ENCODE results near the gene KIF21A.

Gene KIF21A

DNA sequence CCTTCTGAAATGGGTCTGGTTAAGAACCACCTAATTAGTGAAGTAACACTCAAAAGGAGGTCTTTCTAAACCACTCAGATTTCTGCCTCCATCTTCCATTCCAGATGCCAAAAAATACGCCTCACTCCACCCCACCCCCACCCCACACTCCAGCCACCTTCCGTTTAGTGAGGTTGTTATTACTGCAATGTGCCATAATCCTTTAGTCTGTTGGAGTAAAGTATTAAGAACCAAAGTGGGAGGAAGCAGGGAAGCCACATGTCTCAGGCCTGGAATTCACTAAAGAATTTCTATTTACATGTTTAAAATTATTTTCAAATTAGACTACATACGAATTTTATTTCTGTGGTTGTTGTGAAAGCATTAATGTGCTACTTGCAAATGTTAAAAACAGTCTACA, 7.4 kb downstream of the KIF21A start:
- no peak for DNase-seq

DNA sequence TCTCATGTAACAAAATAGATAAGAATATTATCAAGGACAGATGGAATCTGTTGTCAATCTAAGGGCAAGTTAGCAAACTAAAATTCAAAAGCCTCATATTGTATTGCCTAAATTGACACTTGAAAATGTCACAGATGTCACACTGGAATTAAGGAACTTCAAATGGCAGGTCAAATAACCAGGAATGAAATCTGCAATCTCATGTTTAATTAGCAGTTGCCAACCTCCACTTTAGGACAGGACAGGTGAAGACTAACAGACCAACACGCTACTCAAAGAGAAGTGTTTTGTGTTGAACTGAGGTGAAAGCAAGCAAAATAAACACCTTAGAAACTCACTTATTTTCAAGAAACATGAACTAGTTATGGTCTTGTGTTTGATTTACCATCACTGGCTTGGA, 11.1 kb downstream of the KIF21A start:
- no peak for DNase-seq

DNA sequence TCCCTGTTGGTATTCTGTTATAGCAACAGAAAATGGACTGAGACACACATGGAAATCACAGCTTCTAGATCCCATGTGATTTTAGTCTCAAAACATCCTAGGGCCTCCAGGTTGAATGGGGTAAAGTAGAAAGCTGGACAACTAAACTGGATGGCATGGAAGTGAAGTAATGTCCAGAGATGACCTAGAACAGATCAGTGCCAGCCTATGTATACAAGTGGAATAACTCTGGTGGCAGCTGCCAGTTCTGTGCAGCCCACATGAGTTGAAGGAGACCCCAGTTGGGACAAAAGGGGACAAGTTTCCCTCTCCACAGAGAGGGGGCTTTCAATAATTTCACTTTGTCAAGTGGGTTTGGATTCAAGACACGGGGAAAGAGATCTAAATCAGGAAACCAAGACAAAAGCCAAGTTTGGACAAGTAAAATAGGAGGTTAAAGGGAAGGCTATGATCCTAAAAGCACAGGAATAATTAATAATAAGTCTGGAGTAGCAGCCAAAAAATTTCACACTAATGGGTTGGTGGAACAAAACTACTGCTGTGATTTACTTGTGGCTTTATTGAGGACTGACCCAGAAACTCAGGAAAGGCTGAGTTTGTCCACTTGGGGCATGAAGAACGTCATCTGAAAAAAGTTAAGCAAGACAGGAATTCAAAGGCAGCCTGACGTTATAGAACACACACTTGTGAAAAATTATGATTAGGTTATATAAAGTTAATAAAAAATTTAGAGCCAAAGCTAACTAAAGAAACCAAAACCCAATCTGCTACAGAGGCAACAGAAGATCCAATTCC, 11.7 kb downstream of the KIF21A start:
- DNase-seq: no peak

DNA sequence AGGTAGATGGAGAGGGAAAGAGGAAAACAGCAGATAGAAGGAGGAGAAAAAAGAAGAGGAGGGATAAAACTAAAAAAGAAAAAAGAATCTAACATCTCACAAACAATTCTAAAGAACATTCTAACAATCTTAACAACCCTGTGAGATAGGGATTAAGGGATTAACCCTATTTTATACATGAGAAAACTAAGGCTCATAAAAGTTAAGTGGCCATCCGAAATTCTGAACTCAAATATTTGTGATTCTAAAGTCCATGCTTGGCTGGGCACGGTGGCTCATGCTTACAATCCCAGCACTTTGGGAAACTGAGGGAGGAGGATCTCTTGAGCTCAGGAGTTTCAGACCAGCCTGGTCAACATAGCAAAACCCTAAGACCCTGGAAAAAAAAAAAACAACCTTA, 13.1 kb downstream of the KIF21A start:
- no peak for DNase-seq

DNA sequence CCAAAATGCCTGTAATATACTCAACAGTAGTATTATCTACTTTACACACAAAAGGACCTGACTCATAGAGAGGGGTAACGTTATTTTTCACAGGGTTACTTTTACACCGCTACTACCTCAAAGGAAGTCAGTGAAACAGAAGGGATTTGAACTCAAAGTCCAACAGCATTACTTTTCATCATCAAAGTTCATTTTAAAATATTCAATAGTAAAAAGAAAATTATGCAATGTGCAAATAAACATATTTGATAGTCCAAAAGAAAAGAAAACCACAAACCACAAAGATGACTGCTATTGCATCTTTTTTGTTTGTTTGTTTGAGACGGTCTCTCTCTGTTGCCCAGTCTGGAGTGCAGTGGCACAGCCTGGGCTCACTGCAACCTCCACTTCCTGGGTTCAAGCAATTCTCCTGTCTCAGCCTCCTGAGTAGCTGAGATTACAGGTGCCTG, 15.5 kb downstream of the KIF21A start:
- no peak for DNase-seq

DNA sequence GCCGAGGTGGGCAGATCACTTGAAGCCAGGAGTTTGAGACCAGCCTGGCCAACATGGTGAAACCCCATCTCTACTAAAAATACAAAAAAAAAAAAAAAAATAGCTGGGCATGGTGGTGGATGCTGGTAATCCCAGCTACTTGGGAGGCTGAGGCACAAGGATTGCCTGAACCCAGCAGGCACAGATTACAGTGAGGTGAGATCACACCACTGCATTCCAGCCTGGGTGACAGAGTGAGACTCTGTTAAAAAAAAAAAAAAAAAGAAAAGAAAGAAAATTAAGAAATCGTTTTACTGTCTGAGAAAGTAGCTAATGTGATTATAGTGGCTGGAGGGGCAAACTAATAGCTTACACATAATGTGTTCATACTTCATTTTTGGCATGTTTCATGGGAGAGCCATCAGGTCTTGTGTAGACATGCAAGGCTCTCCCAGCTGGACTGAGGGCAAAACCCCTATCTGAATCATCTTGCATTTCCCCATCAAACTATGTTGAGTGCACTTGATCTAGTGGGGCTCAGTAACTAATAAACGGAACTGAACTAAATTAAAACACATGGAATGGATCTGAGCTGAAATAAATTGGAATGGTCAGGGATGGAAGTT, 16.2 kb downstream of the KIF21A start:
- DNase-seq: no peak

DNA sequence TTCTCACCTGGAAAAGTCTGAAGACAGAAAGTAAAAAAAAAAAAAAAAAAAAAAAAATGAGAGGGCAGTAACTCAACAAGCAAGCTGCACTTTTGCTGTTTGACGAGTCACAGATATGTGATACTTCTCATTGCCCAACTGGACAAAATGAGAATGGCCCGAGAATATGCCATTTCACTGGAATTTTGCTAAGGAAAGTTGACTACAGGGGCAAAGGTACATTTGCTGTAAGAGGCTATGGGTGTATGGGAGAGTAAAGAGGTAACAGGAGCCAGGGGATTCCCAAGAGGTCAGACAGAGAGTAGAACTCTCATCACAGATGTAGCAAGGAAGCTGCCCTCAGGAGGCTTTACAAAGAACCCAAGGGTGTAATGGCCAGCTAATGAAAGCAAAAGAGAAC, 22.9 kb downstream of the KIF21A start:
- DNase-seq: no peak

DNA sequence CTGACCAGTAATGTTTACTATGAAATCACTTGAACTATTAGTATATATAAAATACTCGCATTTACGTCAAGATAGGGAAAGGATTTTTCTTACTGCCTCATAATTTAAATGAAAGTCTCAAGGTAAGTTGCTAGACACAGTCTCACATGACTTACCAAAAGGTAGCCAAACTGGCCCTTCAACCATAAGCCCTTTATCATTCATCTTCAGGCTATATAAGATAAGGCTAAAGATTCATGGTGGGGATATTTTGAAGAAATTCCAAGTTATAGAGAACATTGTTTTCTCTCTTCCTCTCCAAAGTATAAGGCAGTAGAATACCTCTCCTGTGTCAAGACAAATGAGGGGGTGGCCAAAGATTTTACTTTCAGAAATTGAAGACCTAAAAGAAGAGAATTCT, 23.4 kb downstream of the KIF21A start:
- DNase-seq: no peak

DNA sequence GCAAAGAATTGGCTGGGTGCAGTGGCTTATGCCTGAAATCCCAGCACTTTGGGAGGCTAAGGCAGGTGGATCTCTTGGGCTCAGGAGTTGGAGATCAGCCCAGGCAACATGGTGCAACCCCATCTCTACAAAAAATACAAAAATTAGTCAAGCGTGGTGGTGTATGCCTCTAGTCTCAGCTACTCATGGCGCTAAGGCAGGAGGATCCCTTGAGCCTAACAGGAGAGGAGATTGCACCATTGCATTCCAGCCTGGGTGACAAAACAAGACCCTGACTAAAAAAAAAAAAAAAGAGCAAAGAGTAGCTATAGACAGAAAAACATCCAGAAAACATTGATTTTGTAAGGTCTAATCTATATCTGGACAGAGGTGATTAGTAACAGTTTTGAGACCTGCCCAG, 25.0 kb downstream of the KIF21A start:
- no peak for DNase-seq

DNA sequence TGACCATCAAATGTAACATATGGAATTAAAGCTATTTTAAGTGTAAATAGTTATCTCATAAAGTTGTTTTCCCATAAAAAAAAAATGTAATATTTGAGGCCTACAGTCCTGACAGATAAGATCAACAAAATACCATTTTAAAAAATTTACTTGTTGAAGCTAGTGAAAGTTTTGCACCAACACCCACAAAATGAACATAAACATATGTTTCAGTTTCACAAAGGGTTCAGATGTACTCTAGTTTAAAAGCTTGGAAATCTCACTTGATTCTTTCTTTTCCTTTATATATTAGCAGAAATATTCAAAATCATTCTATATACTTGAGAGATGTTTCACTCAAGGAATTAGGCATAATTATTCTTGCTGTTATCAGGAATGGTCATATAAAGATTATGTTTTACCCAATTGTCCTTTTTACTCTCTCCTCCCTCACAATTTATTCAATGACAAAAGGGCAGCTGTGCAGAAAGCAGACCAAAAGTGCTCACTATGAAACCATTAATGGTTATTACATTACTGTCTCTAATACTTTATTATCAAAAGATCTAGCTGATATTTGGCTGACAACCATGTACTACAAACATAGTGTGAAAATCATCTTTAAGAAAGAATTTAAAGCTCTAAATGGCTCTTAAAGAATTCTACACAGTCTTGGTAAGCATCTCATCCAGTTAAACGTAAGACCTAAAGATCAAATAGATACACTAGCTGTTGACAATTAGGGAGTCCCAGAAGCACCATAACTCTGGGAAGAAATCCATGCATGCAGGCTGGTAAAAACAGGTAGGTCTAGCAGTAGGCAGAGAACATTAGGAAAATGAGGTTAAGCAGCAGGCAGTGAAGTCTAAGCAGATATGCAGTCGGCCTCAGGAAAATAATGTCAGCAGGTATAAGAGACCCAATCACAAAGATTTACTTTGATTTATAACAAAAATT, 28.8 kb downstream of the KIF21A start:
- no peak for DNase-seq

DNA sequence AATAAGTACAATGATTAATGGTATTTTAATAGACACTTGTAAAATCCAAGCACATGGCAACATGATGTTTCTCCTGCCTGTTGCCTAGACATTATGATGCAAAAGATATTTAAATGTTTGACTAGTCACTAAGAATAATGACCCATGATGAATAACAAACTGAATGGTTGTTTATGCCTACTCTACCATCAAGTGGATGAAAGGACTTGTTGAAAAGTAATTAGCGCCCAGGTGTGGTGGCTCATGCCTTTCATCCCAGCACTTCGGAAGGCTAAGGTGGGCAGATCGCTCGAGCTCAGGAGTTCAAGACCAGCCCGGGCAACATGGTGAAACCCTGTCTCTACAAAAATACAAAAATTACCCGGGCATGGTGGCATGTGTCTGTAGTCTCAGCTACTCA, 30.7 kb downstream of the KIF21A start:
- DNase-seq: no peak

DNA sequence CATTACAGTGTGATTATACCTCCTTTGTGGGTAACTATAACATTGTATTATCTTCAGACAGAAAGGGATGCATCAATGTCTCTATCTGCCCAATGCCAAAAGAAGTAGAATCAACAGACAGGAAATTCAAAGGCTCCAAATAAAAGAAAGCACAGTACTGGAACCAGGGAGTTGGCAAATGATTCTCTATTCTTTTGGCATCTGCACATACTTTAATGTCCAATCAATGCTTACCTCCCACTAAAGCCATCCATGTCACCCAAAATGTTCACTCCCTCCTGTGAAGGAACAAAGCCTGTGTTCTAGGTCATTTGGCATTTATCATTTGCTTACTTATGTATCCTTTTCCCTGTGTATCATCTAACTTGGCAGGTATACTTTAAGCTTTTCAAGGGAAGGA, 36.7 kb downstream of the KIF21A start:
- no peak for DNase-seq

DNA sequence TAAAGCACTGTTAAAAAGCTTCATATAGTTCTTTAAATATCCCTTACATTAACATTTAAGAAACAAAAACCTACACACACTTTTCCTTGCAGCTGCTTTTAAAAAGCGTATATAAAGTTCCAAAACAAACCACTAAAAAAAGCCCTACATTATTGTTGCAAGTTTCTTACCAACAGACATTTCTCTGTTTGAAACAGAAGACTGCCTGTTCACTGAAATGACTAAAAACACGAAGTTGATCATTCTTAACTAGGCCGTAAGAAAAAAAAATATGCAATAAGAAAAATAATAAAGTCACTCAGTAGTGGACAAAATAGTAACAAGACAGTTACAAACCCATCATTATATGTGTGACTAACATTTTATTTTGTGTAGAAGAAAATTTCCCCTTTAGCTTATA, 37.3 kb downstream of the KIF21A start:
- no peak for DNase-seq

DNA sequence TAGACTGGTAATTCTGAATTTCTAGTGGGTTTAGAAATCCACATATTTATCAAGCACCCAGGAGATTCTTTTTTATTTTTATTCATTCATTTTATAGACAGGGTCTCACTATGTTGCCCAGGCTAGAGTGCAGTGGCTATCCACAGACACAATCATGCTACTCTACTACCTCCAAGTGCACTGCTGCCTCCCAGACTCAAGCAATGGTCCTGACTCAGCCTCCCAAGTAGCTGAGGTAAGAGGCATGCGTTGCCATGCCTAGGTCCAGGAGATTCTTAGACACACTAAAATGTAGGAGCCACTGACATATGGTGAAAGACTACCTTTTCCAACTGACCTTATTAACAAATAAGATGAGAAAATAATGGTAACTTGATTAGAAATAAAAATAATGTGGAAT, 38.9 kb downstream of the KIF21A start:
- DNase-seq: no peak

DNA sequence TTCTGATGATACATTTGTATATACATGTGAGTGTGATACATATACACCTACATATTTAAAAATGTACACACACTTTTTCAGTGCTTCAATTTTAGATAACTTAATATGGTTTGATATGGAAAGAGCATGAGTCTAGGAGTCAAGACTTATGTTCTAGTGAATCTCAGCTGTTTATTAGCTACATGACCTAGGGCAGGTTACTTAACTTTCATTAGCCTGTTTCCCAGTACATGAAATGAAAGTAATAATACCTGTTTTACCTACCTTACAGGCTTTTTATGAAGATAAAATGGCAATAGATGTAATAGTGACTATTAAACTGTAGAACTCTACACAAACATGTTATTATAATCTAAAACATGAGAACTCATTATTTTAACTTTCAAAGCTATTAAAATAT, 39.5 kb downstream of the KIF21A start:
- DNase-seq: no peak

DNA sequence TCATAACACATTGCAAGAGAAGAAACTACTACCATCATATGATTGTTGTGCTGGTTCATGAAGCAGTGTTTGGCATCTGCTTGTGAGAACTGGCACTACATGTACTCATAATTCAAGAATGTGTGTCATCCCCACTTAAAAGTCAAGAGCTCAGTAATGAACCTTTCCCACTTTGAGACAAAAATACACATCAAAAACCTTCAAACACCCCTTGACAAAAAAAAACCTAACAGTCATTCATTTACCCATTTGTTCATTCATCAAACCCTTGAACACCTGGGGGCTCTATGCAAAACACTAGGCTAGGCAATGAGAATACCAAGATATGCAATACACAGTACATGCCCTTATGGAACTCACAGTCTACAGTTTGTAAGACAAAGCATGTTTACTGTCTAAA, 40.0 kb downstream of the KIF21A start:
- no peak for DNase-seq

DNA sequence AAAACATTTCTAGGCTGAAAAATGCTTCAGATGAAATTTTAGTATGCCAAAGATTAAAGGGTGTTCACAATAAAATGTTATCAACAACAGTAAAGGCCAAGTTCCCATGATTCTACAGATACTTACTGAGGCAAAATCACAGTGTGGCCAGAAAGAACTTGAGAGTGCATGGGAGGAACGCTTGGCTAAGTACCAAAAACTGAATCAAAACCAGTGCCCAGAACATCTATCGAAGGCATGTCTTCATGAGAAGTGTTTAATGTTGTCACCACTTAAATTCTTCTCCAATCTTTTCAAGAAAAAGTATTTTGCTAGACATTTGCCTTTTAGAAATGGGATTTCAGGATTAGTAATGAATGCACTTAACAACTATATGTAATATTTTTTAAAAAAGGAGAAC, 41.5 kb downstream of the KIF21A start:
- DNase-seq: no peak

DNA sequence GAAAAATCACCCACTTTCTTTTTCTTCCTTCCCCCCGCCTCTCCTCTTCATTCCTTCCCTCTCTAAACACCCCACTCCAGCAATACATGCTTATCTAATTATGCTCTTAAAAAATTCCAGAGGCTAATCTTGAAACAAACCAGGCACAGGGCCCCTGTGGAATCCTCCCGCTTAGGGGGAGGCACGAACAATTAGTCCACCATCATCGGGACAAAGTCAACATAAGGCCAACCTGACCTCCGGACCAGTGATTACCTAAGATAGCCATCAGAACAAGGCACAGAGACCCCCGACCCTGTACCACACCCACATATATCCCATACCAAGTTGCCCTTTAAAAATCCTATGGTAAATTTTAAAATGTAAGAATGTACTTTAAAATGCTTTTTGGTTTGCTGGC, 47.1 kb downstream of the KIF21A start:
- DNase-seq: no peak

DNA sequence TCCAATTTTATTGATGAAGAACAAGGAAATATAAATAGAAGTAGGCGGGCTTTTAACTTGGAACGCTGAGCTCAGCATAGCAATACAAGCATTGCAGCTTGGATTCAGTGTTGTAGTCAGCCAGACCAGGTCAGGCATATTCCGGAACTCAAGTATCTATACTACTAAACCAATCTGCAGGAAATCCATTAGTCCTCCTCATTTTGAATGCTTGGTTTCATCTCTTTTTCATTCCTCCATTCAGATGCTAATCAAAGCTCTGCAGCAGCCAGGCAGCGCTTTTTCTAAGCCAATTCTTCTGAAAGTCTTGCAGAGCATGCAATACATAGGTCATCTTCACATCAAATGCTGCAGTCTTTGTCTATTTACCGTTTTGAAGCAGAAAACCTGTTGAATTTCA, 49.0 kb downstream of the KIF21A start:
- no peak for DNase-seq

DNA sequence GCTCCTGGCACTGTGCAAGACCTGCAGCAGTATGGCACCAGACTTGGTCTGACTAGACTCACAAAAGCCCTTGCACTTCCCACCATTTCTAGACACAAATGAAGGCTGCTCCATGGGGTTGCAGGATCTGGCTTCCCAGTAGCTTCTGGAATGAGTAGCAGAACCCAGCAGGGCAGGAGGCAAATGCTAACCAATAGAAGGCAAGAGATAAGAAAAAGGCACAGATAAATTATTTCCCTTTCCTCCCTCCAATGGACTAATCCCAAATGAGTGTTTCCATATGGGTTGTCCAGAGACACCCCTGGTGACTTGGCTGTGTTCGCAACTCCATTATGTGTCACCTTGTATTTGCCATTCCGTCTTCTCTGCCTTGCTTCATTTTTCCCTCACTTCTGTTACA, 49.7 kb downstream of the KIF21A start:
- DNase-seq: no peak

DNA sequence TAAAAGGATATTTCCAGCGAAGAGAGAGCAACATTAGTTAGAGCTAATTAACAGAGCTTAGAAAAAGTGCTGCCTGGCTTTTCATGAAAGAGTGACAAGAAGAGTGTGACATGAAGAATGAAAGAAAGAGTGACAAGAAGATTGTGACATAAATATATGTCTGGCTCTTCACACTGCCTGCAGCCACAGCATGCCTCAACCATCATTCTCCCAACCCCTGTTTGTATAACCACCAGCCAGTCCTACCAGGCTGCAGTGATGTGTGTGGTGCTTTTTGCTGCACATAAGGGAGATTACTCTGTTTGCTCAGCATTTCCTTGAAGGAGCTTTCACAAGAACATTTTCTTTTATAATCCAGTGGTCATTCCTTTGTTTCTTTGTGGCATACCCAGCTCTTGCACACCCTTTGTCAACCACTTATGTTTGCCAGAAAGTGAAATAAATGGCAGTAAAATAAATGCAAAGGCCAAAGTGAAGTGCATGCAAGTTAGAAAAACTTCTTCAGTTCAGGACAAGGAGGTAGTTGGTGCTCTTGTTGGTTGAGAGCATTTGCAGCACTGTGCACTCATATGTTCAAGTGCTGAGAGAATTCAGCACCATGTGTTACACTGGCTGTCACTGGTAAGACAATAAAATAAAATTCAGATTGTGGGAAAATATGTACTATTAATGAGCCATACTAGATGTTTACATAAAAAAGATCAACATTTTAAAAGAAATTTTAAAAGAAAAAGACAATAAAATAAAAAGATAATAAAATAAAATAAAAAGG, 50.6 kb downstream of the KIF21A start:
- no peak for DNase-seq

DNA sequence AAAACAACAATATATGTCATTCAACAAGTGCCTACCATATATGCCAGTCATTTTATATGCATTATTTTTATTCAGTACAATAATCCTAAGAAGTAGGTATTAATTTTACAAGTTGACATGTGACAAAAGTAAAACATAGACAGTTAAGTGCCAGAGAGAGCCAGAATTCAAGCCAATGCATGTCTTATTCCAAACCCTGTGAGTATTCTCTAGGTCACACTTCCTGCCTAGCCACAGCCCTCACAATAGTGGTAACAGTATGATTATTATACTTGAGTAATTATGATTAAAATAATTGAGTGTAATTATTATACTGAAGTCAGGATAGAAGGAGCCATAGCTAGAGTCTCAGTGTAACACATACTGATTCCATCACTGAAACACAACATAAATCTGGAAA, 52.2 kb downstream of the KIF21A start:
- no peak for DNase-seq

All from SIG-M5 (cell line).